ENCODE data around the gene MCCC2.

Gene MCCC2

DNA sequence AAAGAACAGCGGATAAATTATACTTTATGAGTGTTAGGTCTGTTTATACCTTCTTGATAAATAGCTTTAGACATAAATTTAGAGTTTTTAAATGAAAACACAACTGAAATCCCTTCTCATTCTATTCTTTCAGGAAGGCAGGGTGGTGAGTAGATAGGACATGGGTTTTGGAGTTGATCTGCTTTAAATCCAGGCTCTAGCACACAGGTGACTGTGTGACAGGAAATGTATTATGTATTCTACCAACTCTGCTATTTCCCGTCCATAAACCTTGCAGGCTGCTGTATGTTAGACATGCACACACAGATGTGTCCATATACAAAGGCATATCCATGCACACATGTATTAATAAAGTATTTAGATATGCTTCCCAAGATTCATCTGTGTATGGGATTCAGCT is 112.6 kb downstream of the MCCC2 start:
- TF ChIP-seq, protein P1, sequence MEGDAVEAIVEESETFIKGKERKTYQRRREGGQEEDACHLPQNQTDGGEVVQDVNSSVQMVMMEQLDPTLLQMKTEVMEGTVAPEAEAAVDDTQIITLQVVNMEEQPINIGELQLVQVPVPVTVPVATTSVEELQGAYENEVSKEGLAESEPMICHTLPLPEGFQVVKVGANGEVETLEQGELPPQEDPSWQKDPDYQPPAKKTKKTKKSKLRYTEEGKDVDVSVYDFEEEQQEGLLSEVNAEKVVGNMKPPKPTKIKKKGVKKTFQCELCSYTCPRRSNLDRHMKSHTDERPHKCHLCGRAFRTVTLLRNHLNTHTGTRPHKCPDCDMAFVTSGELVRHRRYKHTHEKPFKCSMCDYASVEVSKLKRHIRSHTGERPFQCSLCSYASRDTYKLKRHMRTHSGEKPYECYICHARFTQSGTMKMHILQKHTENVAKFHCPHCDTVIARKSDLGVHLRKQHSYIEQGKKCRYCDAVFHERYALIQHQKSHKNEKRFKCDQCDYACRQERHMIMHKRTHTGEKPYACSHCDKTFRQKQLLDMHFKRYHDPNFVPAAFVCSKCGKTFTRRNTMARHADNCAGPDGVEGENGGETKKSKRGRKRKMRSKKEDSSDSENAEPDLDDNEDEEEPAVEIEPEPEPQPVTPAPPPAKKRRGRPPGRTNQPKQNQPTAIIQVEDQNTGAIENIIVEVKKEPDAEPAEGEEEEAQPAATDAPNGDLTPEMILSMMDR (IDR thresholded peaks at IDR 0.05; ENCODE audit: extremely low read depth, insufficient read depth, missing control alignments): no peak
- in situ Hi-C loops (cut with MboI; ENCODE audit: low pct_unique_long_range_greater_than_20kb, low sequenced_read_pairs, unreplicated experiment): no loop called here
- DNase-seq (ENCODE audit: low spot score): no peak

DNA sequence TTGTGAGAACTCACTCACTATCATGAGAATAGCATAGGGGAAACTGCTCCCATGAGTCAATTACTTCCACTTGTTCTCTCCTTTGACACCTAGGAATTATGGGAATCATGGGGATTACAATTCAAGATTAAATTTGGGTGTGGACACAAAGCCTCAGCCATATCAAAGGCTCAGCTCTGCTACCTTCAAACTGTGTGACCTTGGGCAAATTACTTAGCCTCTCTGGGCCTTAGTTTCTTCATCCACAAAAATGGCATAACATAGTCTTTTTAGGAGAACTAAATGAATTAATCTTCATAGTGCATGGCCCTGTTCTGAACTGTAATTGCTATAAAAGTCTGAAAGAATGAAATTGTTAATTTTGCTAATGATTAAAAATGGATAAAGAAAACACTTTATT is 113.7 kb downstream of the MCCC2 start:
- in situ Hi-C loops (cut with MboI; ENCODE audit: low pct_unique_long_range_greater_than_20kb, low sequenced_read_pairs, unreplicated experiment): no loop called here
- TF ChIP-seq, protein P1 (IDR thresholded peaks at IDR 0.05; ENCODE audit: extremely low read depth, insufficient read depth, missing control alignments): no peak
- no peak for DNase-seq (ENCODE audit: low spot score)

DNA sequence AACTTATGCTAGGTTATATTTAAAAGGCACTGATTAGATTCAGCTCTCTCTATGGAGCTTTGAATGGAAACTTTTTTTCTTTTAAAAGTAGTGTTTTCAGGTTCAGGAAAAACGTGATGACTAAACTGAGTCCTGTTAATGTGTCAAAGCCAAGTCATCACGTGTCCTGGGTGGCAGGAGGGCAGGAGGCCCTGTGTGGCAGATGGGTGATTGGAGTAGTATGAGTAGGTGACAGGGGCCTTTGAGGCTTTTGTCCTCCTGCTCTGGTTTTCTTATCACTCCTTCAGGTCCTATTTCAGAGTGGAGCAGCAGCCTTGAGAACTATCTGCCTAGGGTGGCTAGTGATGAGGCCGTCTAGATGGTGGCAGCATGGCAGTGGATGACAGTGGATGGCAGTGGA is 114.3 kb downstream of the MCCC2 start:
- TF ChIP-seq, protein P1 (IDR thresholded peaks at IDR 0.05; ENCODE audit: extremely low read depth, insufficient read depth, missing control alignments): no peak
- in situ Hi-C loops (cut with MboI; ENCODE audit: low pct_unique_long_range_greater_than_20kb, low sequenced_read_pairs, unreplicated experiment): no loop called here
- DNase-seq (ENCODE audit: low spot score): no peak

DNA sequence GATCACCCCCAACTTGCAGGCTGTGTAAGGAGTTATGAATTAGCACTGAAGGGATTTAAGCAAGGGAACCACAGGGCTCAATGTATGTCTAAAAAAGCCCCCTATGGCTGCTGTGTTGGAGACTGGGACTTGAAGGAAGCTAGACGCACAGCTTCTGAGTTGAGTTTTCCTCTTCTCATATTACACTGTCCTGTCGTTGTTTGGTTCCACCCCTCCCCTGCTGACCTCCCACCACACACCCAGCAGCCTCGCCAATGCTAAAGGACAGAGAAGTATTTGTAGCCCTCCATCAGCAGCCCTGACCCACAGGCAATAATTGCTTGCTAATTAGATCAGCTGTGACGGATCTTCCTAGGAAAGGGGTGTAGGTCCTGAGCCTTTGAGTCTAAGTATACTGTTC is 116.8 kb downstream of the MCCC2 start:
- DNase-seq (ENCODE audit: low spot score): no peak
- TF ChIP-seq, protein P1 (IDR thresholded peaks at IDR 0.05; ENCODE audit: extremely low read depth, insufficient read depth, missing control alignments): no peak
- in situ Hi-C loops (cut with MboI; ENCODE audit: low pct_unique_long_range_greater_than_20kb, low sequenced_read_pairs, unreplicated experiment): no loop called here

DNA sequence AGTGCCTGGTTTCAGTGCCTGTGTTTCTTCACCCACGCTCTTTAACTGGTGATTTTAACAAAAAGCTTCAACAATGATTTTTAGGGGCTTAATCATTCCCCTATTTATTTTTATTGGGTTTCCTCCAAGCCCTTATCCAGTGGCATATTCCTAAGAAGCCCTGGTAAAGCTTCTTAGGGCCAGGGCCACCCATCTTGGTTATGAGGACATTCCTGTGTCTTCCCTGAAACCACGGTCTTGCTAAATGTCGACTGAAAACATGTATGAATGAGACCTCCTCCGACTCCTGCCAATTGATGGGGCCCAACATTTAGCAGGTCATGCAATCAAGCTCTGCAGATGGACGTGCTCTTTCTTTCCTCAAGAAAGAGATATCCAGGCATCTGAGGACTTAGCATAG is 118.3 kb downstream of the MCCC2 start:
- TF ChIP-seq, protein P1 (IDR thresholded peaks at IDR 0.05; ENCODE audit: extremely low read depth, insufficient read depth, missing control alignments): no peak
- DNase-seq (ENCODE audit: low spot score): no peak
- in situ Hi-C loops (cut with MboI; ENCODE audit: low pct_unique_long_range_greater_than_20kb, low sequenced_read_pairs, unreplicated experiment): no loop called here

DNA sequence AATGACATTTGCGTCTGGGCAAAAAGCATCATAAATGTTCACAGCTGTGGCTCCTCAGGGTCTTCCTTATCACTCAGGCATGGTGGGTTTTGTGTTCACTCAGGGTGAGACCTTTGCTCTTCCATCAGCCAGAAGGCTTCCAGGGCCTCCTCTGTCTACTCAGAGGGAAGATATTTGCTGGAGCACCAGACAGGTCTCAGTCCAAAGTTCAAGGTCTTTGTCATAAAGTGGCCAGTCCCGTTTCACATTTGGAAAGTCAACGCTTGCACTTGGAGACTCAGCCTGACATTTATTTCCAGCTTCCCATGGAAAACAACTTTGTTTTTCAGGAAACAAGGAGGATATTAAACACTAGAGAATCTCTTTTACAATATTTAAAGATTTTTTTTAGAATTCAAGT is 119.8 kb downstream of the MCCC2 start:
- TF ChIP-seq, protein P1 (IDR thresholded peaks at IDR 0.05; ENCODE audit: extremely low read depth, insufficient read depth, missing control alignments): no peak
- in situ Hi-C loops (cut with MboI; ENCODE audit: low pct_unique_long_range_greater_than_20kb, low sequenced_read_pairs, unreplicated experiment): no loop called here
- DNase-seq (ENCODE audit: low spot score): no peak
